Fibroblast of lung (primary cell): Measurements from ENCODE around the gene TSPAN5.

Source experiments
- EZH2 ChIP-seq: IDR thresholded peaks from 2 replicates; pipeline ENCODE4 v1.5.1; 2012; ENCODE audit warnings: low read length, control low read depth, mild to moderate bottlenecking; ENCODE audit errors: missing control alignments
- TF ChIP-seq, protein P1 (sequence below), 2 donors: IDR thresholded peaks in 1 of 2; conservative IDR thresholded peaks in 1 of 2; 1 replicate in 1 of 2; 2 replicates in 1 of 2; pipeline ENCODE4 v1.5.1; 2011 to 2012; ENCODE audit warnings: low read length in 2 of 2, control low read depth in 1 of 2, inconsistent platforms in 1 of 2, low read depth in 1 of 2, mild to moderate bottlenecking in 1 of 2

DNA sequence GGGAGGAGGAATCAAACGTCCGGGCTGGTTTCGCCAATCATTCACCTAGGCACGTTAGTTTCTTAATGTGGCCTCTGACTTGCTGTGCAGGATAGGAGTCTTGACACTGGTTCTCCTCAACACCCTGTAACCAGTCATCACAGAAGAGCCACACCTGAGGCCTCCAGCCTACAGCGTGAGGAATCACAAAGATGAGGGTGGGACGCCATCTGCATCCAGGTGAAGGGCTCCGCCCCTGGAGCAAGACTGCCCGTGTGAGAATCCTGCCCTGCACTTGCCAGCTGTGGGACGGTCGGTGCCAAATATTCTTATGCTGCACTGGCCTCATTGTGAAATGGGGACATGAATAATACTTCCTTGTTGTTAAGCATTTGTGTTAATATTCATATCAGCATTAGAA, 35.7 kb upstream of the TSPAN5 start:
- TF ChIP-seq, protein P1, sequence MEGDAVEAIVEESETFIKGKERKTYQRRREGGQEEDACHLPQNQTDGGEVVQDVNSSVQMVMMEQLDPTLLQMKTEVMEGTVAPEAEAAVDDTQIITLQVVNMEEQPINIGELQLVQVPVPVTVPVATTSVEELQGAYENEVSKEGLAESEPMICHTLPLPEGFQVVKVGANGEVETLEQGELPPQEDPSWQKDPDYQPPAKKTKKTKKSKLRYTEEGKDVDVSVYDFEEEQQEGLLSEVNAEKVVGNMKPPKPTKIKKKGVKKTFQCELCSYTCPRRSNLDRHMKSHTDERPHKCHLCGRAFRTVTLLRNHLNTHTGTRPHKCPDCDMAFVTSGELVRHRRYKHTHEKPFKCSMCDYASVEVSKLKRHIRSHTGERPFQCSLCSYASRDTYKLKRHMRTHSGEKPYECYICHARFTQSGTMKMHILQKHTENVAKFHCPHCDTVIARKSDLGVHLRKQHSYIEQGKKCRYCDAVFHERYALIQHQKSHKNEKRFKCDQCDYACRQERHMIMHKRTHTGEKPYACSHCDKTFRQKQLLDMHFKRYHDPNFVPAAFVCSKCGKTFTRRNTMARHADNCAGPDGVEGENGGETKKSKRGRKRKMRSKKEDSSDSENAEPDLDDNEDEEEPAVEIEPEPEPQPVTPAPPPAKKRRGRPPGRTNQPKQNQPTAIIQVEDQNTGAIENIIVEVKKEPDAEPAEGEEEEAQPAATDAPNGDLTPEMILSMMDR (conservative IDR thresholded peaks at IDR 0.05 in 1 of 2, IDR thresholded peaks at IDR 0.05 in 1 of 2; ENCODE audit: low read depth in 1 of 2, low read length in 2 of 2) = no peak
- no peak for TF ChIP-seq EZH2
